Muscle of arm (tissue), 12 donors: ENCODE results near the gene CHCHD4. TPM values are rescaled to one million over a fixed set of nuclear protein-coding genes. Genes with fewer than 3 reads are reported as not detected.
"Not testable (repeated sequence)": the region's sequence is repeated elsewhere in the genome, so short reads cannot be mapped to it uniquely, and the experiment has no call there.

Experiments used
- DNase-seq: peaks from one replicate; pipeline ENCODE4 v3.0.0-alpha.2; 2013
- polyA plus RNA-seq, 12 donors: library from polyadenylated mRNA; unstranded; fragments of 120-200 nt; gene quantifications; one replicate each; pipeline ENCODE4 v1.2.1, GENCODE V29; 2013; ENCODE audit not compliant: insufficient read length in 12 of 12

Gene CHCHD4
- polyA plus RNA-seq, 12 donors: 10.5 to 15.8 (median 14.5) TPM; not detected in 2

GRCh38 chr3:14122301-14122700 lies 2.4 kb downstream of the CHCHD4 start:
- DNase-seq: no peak

DNA sequence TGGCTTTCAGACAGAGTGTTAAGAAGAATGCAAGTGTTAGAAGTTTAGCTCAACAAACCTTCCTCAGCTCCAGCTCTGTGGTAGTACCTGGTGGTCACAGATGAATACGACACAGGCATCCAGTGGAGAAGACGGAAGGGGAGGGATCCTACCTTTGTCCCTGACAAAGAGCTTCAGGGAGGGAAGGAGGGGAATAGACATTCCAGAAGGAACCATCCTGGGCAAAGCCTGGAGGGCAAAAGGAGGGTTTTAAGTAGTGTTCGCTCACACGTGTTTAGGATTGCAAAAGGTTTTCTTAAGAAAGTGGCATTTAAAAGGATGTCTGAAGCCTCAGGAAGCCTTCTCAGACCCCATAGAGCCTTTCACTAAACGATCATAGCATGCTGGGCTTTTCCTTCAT lies 2.8 kb downstream of the CHCHD4 start:
- no peak for DNase-seq

DNA sequence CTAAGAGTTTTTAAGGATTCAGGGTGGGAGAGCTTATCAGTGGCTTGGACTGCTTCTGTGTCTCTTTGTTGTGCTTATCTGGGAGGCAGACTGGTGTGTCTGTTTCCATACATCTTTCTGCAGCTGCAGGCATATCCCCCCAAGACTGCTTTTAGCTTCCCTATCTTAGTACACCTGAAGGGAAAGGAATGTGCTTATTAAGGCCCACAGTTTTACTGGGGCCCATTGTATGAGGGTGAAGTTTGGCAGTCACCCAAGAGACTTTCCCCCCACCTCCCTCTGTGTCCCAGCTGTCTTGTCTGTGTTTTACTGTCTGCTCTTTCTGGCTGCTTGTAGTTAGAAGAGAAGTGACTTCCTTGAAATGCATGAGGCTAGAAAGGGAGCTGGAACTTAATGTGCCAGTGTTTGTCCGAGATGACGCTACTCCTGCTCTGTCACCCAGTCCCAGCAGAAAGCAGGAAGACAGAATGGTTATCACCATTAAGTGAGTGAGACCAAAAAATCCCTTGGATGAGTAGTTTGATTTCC lies 3.7 kb downstream of the CHCHD4 start:
- not testable (repeated sequence) for DNase-seq

DNA sequence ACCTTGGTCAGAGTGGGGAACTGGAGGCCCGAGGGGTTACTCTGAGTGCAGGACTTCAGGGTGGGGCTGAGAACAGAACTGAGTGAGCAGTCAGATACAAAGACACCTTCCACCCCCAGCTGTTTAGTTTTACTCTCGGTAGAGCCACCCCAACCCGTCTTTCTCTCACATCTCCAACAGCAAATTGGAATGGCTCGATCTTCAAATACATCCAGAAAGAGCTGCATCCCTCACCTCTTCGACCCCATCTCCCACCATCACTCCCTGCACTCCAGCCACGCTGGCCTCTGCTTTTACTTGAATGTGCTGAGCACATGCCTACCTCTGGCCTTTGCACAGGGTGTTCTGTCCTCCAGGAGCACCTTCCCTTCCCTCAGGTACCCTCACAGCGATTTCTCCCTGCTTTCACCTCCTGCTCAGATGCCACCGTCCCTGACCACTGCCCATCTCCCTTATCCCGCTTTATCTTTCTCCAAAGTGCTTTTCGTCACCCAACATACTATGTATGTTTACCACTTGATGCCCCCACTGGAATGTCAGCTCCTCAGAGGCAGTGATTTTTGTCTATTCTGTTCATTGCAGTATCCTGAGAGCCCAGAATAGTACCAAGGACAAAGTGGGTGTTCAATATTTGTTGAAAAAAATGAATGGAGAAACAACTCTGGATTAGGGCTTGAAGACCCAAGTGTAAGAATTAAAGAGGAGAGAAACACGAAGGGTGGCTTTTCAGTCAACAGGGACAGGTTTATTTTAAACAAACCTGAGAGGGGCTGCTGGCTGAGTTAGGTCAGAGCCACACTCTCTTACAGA lies 4.4 kb downstream of the CHCHD4 start:
- no peak for DNase-seq

DNA sequence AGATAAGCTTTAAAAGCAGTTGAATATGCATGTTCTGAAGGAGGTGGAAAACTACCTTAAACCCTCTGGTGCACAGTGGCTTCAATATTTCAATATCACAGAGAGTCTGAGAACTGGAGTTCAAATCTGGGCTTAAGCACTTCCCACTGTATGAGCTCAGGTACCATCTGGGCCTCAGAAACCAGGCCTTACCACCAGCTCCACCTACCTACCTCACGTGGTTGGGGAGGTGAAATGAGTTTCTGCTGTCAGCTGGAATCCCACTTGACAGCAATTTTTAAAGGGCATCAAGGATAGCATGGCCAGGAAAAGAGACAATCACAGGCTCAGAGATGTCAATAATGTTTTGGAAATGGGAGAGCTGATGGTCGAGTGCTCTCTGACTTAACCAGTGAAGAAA lies 5.0 kb downstream of the CHCHD4 start:
- no peak for DNase-seq

GRCh38 chr3:14118400-14119381 lies 6.0 kb downstream of the CHCHD4 start:
- no peak for DNase-seq

GRCh38 chr3:14117468-14118399 lies 6.9 kb downstream of the CHCHD4 start:
- DNase-seq: no peak

GRCh38 chr3:14113965-14114635 lies 10.6 kb downstream of the CHCHD4 start:
- DNase-seq: no peak

DNA sequence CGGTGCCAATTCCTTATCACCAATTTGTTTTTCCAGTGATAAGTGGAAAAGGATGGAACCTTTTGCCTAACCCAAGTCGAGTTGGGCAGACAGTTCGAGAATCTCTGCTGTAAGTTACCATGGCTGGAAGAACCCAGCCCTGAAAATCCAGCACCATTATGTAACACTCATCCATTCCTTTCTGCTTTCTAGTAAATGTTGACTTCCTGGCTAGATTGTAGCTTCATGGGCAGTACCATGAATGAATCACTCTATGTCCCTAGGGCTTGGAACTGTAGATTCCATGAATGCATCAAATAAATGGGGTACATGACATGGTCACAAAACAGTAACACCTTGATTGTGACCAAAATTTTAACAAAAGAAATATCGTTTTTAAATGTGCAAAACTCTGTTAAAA lies 14.0 kb downstream of the CHCHD4 start:
- DNase-seq: no peak

DNA sequence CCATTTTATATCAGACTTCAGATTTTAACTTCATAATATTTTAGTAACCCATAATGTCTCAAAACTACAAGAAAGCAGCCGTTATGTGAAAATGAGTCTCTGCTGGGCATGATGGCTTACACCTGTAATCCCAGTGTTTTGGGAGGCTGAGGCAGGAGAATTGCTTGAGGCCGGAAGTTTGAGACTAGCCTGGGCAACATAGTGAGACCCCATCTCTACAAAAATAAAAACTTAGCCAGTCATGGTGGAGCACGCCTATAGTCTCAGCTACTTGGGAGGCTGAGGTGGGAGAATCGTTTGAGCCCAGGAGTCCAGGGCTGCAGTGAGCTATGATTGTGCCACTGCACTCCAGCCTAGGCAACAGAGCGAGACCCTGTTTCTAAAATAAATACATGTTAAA lies 14.8 kb downstream of the CHCHD4 start:
- DNase-seq: not testable (repeated sequence)

DNA sequence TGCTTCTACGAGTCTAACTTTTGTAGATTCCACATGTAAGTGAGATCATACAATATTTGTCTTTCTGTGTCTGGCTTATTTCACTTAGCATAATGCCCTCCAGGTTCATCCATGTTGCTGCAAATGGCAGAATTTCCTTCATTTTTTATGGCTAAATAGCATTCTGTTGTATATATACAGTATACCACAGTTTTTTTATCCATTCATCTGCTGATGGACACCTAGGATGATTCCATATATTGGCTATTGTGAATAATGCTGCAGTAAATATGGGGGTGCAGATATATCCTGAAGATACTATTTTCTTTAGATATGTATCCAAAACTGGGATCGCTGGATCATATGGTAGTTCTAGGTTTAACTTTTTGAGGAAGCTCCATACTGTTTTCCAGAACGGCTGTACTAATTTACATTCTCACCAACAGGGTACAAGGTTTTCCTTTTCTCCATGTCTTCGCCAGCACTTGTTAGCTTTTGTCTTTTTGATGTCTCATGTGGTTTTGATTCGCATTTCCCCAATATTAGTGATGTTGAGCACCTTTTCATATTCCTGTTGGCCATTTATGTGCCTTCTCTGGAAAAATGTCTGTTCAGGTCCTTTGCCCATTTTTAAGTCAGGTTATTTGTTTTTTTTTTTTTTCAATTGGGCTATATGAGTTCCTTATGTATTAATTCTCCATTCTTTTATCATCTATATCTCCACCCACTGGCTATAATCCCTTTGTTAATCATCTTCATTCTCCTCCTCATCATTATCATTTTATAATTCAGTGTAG lies 26.9 kb downstream of the CHCHD4 start:
- no peak for DNase-seq

GRCh38 chr3:14096742-14097141 lies 27.9 kb downstream of the CHCHD4 start:
- DNase-seq: no peak

DNA sequence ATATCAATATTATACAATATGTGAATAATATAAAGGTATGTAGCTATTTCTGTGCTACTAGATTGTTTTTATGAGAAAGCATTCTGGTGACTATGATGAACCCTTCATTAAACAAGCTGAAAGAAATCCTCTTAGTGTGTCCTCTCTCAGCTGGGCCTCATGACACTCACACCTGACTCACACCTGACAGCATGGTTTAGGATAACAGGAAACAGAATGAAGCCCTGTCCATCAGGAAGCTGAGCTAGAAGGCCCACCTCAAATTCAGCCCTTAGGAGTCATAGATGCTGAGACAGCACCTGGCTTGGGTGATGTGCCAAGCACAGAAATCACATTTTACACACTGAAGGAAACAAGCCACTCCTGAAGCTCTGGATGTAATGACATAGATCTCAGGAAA lies 30.8 kb downstream of the CHCHD4 start:
- DNase-seq: no peak

DNA sequence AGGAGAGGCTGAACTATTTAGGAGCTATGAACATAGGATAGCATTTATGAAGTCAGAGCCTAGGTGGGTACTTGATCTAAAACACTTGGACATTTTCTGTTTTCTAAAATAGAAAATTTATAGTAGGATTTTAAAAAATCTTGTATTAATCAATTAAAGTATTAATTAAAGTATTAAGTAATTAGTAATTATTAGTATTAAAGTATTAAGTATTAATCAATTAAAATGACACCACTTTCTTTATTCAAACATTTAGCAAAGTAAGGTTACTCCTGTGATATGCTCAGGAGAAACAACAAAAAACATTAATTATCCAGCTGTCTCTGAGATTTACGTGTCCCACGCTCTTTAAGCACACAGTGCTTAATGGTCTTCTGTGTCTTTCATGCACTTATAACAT lies 32.2 kb downstream of the CHCHD4 start:
- DNase-seq: no peak

DNA sequence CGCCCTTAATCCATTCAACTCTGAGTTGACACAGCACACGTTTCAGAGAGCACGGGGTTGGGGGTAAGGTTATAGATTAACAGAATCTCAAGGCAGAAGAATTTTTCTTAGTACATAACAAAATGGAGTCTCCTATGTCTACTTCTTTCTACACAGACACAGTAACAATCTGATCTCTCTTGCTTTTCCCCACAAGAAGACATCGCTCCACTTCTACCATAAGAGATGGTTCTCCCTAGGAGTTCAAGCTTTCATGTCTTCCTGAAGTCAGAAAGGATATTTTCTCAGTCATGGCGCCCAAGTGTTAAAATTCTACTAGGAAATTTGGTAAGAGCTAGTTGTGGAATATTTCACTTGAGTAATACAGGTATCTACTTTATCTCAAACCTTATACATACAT lies 32.7 kb downstream of the CHCHD4 start:
- DNase-seq: not testable (repeated sequence)

GRCh38 chr3:14087461-14087860 lies 37.2 kb downstream of the CHCHD4 start:
- not testable (repeated sequence) for DNase-seq

- DNase-seq: no peak
Observed at GRCh38 chr3:14082108-14082657, 42.5 kb downstream of the CHCHD4 start.

DNA sequence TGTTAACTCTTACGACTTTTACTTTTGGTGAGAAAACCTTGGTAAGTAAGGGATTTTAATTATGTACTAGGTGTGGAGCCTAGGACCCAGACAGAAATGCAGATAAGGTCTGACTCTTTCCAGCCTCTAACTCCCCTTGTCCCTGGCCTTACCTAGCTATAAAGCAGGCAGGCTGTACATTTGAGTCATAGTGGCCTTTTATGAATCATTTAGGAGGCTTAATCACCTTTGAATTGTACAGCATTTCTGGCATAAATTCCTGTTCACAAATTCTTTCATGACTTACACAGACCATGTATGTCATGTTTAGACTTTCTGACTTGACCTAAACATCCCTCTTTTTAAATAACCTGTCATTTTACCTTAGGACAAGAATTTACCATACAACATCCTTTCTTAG lies 47.4 kb downstream of the CHCHD4 start:
- no peak for DNase-seq

DNA sequence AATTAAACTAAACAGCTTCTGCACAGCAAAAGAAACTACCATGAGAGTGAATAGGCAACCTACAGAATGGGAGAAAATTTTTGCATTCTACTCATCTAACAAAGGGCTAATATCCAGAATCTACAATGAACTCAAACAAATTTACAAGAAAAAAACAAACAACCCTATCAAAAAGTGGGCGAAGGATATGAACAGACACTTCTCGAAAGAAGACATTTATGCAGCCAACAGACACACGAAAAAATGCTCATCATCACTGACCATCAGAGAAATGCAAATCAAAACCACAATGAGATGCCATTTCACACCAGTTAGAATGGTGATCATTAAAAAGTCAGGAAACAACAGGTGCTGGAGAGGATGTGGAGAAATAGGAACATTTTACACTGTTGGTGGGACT lies 49.4 kb downstream of the CHCHD4 start:
- not testable (repeated sequence) for DNase-seq

- no peak for DNase-seq
Observed at GRCh38 chr3:14064910-14065309, 59.8 kb downstream of the CHCHD4 start.
